CD4-positive, alpha-beta T cell treated with Interleukin-2 at 100 ng/mL for 4 hours (primary cell): ENCODE results near the gene FREM1.

Experiments
- DNase-seq: peaks from one replicate; pipeline ENCODE4 v3.0.0-alpha.2; 2020; ENCODE audit warnings: low spot score

Gene FREM1

DNA sequence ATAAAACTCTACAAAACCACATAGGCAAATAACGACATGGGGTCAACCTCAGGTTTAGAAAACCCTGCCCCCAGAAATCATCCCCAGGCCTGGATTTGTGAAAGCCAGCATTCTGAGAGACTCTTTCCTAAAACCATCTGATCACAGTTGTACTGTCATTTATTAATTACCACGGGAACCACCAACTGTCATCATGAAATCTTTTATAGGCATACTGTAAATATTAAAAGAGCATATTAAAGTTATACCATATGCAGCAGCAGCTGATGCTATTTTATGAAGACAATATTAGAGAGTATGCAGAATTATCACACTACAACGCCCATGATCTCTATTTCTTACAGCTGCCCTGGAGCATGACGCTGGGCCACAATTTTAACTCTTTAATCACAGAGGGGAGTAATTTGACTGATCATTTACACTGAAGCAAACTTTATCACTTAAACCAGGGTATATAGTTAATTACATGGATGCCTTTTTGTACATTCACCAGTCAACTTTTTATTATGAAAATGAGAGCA lies 208.0 kb downstream of the FREM1 start:
- no peak for DNase-seq

DNA sequence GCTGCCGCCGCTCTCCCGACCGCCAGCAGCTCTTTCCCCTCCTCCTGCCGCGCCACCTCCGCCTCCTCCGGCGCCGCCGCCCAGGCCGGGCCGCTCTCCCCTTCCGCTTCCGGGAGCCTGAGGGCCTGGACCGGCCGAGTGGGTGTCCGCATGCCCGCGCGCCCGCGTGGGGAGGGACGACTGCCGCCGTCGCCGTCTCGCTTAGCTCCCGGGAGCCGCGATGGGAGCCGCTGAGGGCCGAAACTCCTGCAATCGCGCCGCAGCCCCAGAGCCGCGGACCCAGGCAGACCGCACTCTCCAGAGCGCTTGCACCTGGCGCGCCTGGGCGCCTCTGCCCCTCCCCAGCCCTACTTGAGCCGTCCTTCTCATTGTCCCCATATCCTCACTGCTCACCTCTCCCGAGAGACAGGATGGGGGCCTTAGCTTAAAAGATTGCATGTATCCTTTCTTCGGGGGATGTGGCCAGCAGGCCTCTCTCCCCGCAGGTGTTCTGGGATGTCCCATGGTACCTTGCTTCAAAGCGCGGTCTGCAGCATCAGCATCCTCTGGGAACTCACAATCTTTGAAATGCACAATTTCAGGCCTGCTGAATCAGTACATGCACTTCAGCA lies 216.9 kb downstream of the FREM1 start, which contains the start of gene ZDHHC21:
Gene ZDHHC21 (minus strand): TSS at position 182 of the 611 bp plus-strand sequence. CDS start 19,092 bp downstream, outside the sequence.
- peak; percentile 46 for DNase-seq

DNA sequence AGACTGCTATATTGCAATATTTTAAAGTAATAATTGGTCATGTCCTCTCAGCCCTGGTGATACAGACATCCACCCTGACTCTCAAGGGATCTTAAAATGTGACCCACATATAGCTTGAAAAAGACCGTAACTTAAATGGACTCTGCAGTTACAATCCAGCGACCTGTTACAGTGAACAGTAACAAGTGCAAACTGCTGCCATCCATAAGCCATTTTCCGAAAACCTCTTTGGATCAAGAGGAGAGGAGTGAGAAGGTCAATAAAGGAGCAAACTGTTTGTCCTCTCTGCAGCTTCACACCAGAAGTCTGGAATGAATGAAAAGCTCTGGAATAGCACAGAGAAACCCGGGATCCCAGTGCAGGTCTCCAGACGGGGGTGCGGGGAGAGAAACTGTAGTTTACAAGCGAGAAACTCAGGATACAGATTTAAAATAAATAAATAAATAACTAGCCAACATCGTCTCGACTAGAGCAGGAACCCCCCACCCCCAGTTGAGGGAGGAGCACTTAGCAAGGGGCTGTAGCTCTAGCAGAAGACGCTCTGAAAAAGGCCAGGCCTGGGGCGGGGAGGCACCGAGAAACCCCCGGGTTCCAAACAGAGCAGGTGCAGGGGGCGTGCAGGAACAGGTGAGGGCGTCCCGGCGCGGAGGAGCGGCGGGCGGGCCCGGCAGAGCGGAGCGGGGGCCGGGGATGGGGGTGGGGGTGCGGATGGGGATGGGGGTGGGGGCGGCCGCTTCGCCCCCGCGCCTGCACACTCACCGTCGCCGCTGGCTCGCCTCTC lies 217.6 kb downstream of the FREM1 start:
- DNase-seq: peak; percentile 21

DNA sequence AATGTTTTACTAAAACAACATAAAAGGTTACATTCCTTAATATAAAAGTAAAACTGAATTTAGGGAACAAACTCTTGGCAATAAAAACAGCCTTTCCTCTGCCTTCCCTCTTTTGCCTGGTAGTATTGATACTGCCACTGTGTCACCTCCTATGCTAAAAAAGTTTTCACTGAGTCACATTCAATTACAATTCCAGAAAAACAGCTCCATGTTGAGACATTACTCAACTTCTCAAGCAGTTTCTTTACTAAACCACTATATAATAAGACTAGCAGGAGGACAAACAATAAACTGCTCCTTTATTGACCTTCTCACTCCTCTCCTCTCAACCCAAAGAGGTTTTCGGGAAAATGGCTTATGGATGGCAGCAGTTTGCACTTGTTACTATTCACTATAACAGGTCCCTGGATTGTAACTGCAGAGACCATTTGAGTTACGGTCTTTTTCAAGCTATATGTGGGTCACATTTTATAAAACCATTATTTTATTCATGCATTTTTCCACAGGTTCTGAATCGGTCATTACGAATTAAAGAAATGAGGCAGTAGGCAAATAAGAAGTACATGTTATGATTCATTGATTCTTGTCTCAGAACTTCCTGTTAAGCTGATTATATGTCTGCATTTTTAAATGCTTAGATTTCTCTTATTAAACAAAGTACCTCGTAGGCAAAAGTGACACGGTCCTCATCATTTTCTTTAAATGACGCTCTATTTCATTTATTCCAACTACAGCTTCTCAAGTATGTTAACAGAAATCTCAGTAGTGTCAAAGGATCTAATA lies 219.1 kb downstream of the FREM1 start:
- no peak for DNase-seq

DNA sequence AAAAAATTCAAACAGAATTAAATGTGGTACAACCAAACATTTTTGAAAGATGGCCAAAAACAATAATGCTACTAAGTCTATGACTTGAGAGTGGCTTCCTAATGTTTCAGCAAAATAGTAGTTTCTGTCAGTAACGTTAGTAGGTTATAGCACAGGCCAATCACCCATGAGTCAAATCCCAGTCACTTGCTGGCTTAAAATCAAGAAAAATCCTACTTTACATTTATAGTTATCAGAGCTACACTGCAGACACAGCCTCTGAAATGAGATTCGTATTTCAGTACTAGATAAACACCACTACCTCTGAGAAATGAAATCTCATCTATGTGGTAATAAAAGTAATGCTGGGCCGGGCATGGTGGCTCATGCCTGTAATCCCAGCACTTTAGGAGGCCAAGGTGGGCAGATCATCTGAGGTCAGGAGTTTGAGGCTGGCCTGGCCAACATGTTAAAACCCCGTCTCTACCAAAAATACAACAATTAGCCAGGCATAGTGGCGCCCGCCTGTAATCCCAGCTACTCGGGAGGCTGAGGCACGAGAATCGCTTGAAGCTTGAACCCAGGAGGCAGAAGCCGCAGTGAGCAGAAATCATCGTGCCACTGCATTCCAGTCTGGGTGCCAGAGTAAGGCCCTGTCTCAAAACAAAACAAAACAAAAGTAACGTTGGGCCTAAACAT lies 223.0 kb downstream of the FREM1 start:
- DNase-seq: no peak

DNA sequence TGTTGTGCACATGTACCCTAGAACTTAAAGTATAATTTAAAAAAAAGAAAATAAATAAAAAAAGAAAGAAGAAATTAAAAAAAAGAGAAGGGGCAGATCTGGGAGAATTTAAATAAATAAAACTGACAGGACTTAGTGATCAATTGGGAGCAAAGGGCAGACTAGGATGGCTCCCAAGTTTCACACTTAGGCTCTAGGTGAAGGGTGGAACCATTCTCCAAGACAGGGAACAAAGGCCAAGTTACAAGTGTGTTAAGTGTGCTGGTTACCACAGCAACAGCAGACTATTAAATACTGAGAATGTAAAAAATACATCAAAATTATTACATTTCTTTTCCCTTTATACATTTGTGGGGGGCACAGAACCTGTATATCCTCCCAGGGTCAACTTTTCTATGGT lies 224.1 kb downstream of the FREM1 start:
- no peak for DNase-seq
